B cell (primary cell): ENCODE results near the gene ENOX1. TPM values are rescaled to one million over a fixed set of nuclear protein-coding genes. Genes with fewer than 3 reads are reported as not detected.

Experiments used
- ATAC-seq: fragments of 200-7000 bp; cut with Tn5 transposase; one replicate; pipeline ENCODE4 v1.10.0; 2021; ENCODE audit warnings: low read depth, mild to moderate bottlenecking, moderate number of reproducible peaks, moderate library complexity
- CTCF ChIA-PET: fragments of 350-600 bp; sonication (Branson Sonifier 250); formaldehyde crosslinking; loops from one replicate; lab custom pipeline; 2021; ENCODE audit warnings: antibody characterized with exemption, inconsistent platforms; lab: Charles Lee
- POLR2A ChIA-PET: fragments of 350-600 bp; sonication (Branson Sonifier 250); formaldehyde crosslinking; loops from one replicate; lab custom pipeline; 2021; ENCODE audit warnings: antibody characterized with exemption; lab: Charles Lee
- DNase-seq: peaks from one replicate; pipeline ENCODE4 v3.0.0; 2013
- H2AFZ ChIP-seq: 2 replicates; pipeline ENCODE4 v1.6.1; 2012; ENCODE audit warnings: mild to moderate bottlenecking, low read depth, low read length; ENCODE audit not compliant: insufficient read depth, poor library complexity, severe bottlenecking
- H3K27ac ChIP-seq, 2 donors: 1 replicate in 1 of 2; 2 replicates in 1 of 2; pipeline ENCODE4 v1.5.1; 2012 to 2013; ENCODE audit warnings: low read length in 2 of 2, mild to moderate bottlenecking in 2 of 2, moderate library complexity in 1 of 2
- H3K27me3 ChIP-seq, 4 experiments: fragments of 200-600 bp in 1 of 4; sonication (generic) in 1 of 4; replicated peaks in 1 of 4; 1 replicate in 2 of 4; 2 replicates in 2 of 4; pipeline versions ENCODE4 v1.6.1 to v1.7.0; 2013 to 2016; ENCODE audit warnings: low read length in 3 of 4, mild to moderate bottlenecking in 2 of 4, mixed read lengths in 1 of 4, moderate library complexity in 1 of 4; ENCODE audit not compliant: insufficient read depth in 4 of 4, control insufficient read depth in 3 of 4; ENCODE audit errors: control extremely low read depth in 1 of 4
- H3K36me3 ChIP-seq, 2 experiments: replicated peaks in 1 of 2; 1 replicate in 1 of 2; 2 replicates in 1 of 2; pipeline versions ENCODE4 v1.6.1 to v1.7.1; 2013; ENCODE audit warnings: low read length in 1 of 2; ENCODE audit not compliant: insufficient read depth in 2 of 2, control insufficient read depth in 1 of 2; ENCODE audit errors: control extremely low read depth in 1 of 2, extremely low read depth in 1 of 2
- H3K4me1 ChIP-seq, 2 donors: fragments of 200-600 bp in 1 of 2; sonication (generic) in 1 of 2; 1 replicate in 1 of 2; 2 replicates in 1 of 2; pipeline versions ENCODE4 v1.5.1 to v1.6.1; 2013 to 2017; ENCODE audit warnings: low read length in 2 of 2; ENCODE audit not compliant: control insufficient read depth in 2 of 2, insufficient read depth in 2 of 2
- H3K4me2 ChIP-seq: replicated peaks from 2 replicates; pipeline ENCODE3; 2012; ENCODE audit warnings: mild to moderate bottlenecking, low read depth, low read length; ENCODE audit not compliant: poor library complexity, severe bottlenecking
- H3K4me3 ChIP-seq, 5 experiments: fragments of 200-600 bp in 1 of 5; sonication (generic) in 1 of 5; 1 replicate in 3 of 5; 2 replicates in 2 of 5; pipeline versions ENCODE4 v1.5.1 to v1.7.0; 2011 to 2016; ENCODE audit warnings: low read length in 4 of 5, mild to moderate bottlenecking in 4 of 5, low read depth in 2 of 5, control low read depth in 1 of 5, moderate library complexity in 1 of 5; ENCODE audit not compliant: insufficient read depth in 1 of 5; ENCODE audit errors: control extremely low read depth in 1 of 5, extremely low read depth in 1 of 5
- H3K79me2 ChIP-seq: fragments of 200-600 bp; sonication (generic); one replicate; pipeline ENCODE4 v1.6.0; 2016; ENCODE audit warnings: low read length; ENCODE audit not compliant: control insufficient read depth, insufficient read depth
- H3K9ac ChIP-seq: fragments of 200-600 bp; sonication (generic); 2 replicates; pipeline ENCODE4 v1.6.1; 2017; ENCODE audit warnings: mild to moderate bottlenecking, low read length, moderate library complexity
- H3K9me3 ChIP-seq, 3 donors: one replicate each; pipeline versions ENCODE4 v1.6.1 to v1.7.1; 2013; ENCODE audit warnings: low read length in 2 of 3; ENCODE audit not compliant: control insufficient read depth in 2 of 3, insufficient read depth in 1 of 3; ENCODE audit errors: control extremely low read depth in 1 of 3
- H4K20me1 ChIP-seq: 2 replicates; pipeline ENCODE4 v1.6.0; 2012; ENCODE audit warnings: mild to moderate bottlenecking, low read length; ENCODE audit not compliant: insufficient read depth, control insufficient read depth, poor library complexity, severe bottlenecking
- H3K27ac Mint-ChIP-seq: one replicate; pipeline ENCODE4 v1.8.0; 2021; ENCODE audit warnings: mixed read lengths
- H3K27me3 Mint-ChIP-seq: one replicate; pipeline ENCODE4 v1.8.0; 2021; ENCODE audit warnings: mixed read lengths
- H3K4me1 Mint-ChIP-seq: one replicate; pipeline ENCODE4 v1.8.0; 2021; ENCODE audit warnings: mixed read lengths
- H3K4me3 Mint-ChIP-seq: one replicate; pipeline ENCODE4 v1.8.0; 2021; ENCODE audit warnings: mixed read lengths
- H3K9me3 Mint-ChIP-seq: one replicate; pipeline ENCODE4 v1.8.0; 2022; ENCODE audit warnings: mixed read lengths; ENCODE audit not compliant: insufficient read depth
- CTCF ChIP-seq: fragments of 200-600 bp; IDR thresholded peaks from one replicate; pipeline ENCODE4 v1.8.0; 2022; ENCODE audit warnings: antibody characterized with exemption, mild to moderate bottlenecking
- EZH2 ChIP-seq: IDR thresholded peaks from 2 replicates; pipeline ENCODE4 v1.6.1; 2012; ENCODE audit warnings: borderline replicate concordance, low read depth, mild to moderate bottlenecking, moderate library complexity, low read length; ENCODE audit not compliant: insufficient read depth, poor library complexity, severe bottlenecking
- WGBS: methylation state at CpG from one replicate; pipeline ENCODE4 v1.1.5; 2013; ENCODE audit warnings: missing lambda C conversion rate; ENCODE audit not compliant: insufficient coverage; 5-methylcytosine and 5-hydroxymethylcytosine counted together
- intact Hi-C: fragments of 100-400 bp; cut with micrococcal nuclease; formaldehyde crosslinking; loops from one replicate; pipeline ENCODE4 v1.10.0; 2022
- polyA plus RNA-seq: library from polyadenylated mRNA; depleted of rRNA; stranded (reverse); fragments of >200 nt; gene quantifications from 2 replicates; pipeline ENCODE4 v1.2.3, GENCODE V29; 2012
- total RNA-seq, 2 donors: library from RNA; stranded (reverse); fragments of 120-200 nt in 1 of 2; gene quantifications; 1 replicate in 1 of 2; 2 replicates in 1 of 2; pipeline versions ENCODE4 v1.2.3 to v1.2.4, GENCODE V29; 2013 to 2022

Gene ENOX1
- total and polyA plus RNA-seq, 2 donors (not counting 1 experiment from before 2014, with no cell fraction given): not detected

- CTCF ChIA-PET: no interaction called here
Observed at GRCh38 chr13:43776501-43777079, 10.2 kb downstream of the ENOX1 start.

GRCh38 chr13:43776006-43776405 lies 10.8 kb downstream of the ENOX1 start:
- no peaks in the 10 kb centered on the region for H4K20me1 ChIP-seq
- POLR2A ChIA-PET: no interaction called here
- H3K4me1 Mint-ChIP-seq: no peaks in the 10 kb centered on the region
- H3K9me3 Mint-ChIP-seq: no peaks in the 10 kb centered on the region
- H3K4me2 ChIP-seq: no peak overlapping the region
- H3K79me2 ChIP-seq: no peaks in the 10 kb centered on the region
- H3K9me3 ChIP-seq: no peaks in the 10 kb centered on the region
- H3K27me3 Mint-ChIP-seq: peaks cover 33% of the 10 kb centered on the region
- peaks cover 0 to 8% (median 0%) of the 10 kb centered on the region in 4 experiments for H3K27me3 ChIP-seq
- TF ChIP-seq EZH2 (no peak), CTCF (no peak)
- no peak overlapping the region for H3K27ac ChIP-seq
- intact Hi-C loops: no loop called here
- 100% methylated on average over 1 of the region's 2 CpGs for WGBS
- H3K4me3 Mint-ChIP-seq: no peak overlapping the region
- CTCF ChIA-PET: no interaction called here
- DNase-seq (no peak), ATAC-seq (no peak)
- no peak overlapping the region for H2AFZ ChIP-seq
- H3K27ac Mint-ChIP-seq: no peak overlapping the region
- no peak overlapping the region for H3K9ac ChIP-seq
- no peaks in the 10 kb centered on the region for H3K4me1 ChIP-seq
- H3K4me3 ChIP-seq: no peak overlapping the region
- H3K36me3 ChIP-seq: no peaks in the 10 kb centered on the region

More at GRCh38 chr13:43776501-43777079, 10.2 kb downstream of the ENOX1 start:
- DNase-seq: no peak
- Histone ChIP-seq H3K79me2 (no peaks in the 10 kb centered on the region), H3K4me1 (no peaks in the 10 kb centered on the region), H3K27ac (no peak overlapping the region), H4K20me1 (no peaks in the 10 kb centered on the region), H3K4me2 (no peak overlapping the region), H3K9me3 (no peaks in the 10 kb centered on the region), H3K36me3 (no peaks in the 10 kb centered on the region), H2AFZ (no peak overlapping the region), H3K9ac (no peak overlapping the region), H3K4me3 (no peak overlapping the region), H3K27me3 (peaks cover 0 to 8% (median 0%) of the 10 kb centered on the region in 4 experiments)
- Mint-ChIP-seq H3K4me1 (no peaks in the 10 kb centered on the region), H3K4me3 (no peak overlapping the region), H3K27me3 (peaks cover 33% of the 10 kb centered on the region), H3K27ac (no peak overlapping the region), H3K9me3 (no peaks in the 10 kb centered on the region)
- 71% methylated on average over 1 of the region's 2 CpGs for WGBS
- TF ChIP-seq CTCF: no peak
- TF ChIP-seq EZH2: no peak
- no peak for ATAC-seq
- POLR2A ChIA-PET: no interaction called here
- intact Hi-C loops: no loop called here
